ENCODE results near the gene STOX2. TPM values are rescaled to one million over a fixed set of nuclear protein-coding genes. Genes with fewer than 3 reads are reported as not detected.

The STOX2 gene
- total RNA-seq, 1 donor from 2014 or later, result 4.4 TPM

DNA sequence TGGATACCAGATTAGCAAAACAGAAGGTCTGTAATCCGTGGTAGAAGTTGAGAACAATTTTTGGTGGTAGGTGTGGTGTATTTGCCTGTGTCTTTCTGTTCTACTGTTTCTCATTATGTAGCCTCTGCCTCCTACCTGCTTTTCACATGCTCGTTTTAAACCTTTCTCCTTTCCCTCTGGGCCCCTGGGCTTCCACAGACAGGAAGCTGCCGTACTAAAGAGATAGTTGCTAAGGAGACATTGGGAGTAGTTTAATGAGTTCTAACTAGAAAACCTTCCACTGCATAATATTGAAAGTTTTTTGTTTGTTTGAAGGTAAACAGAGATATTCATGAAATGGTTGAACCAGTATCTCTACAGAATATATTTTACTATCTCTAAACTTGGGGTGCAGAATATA is 107.8 kb downstream of the STOX2 start:
- Histone ChIP-seq H3K27me3 (ENCODE audit: control insufficient read depth, insufficient read depth, low read length) (no peaks in the 10 kb centered on the region), H3K36me3 (ENCODE audit: control insufficient read depth, insufficient read depth, low read length) (no peaks in the 10 kb centered on the region), H3K4me3 (ENCODE audit: low read depth, low read length) (no peak overlapping the region)
- TF ChIP-seq, protein P1, sequence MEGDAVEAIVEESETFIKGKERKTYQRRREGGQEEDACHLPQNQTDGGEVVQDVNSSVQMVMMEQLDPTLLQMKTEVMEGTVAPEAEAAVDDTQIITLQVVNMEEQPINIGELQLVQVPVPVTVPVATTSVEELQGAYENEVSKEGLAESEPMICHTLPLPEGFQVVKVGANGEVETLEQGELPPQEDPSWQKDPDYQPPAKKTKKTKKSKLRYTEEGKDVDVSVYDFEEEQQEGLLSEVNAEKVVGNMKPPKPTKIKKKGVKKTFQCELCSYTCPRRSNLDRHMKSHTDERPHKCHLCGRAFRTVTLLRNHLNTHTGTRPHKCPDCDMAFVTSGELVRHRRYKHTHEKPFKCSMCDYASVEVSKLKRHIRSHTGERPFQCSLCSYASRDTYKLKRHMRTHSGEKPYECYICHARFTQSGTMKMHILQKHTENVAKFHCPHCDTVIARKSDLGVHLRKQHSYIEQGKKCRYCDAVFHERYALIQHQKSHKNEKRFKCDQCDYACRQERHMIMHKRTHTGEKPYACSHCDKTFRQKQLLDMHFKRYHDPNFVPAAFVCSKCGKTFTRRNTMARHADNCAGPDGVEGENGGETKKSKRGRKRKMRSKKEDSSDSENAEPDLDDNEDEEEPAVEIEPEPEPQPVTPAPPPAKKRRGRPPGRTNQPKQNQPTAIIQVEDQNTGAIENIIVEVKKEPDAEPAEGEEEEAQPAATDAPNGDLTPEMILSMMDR (IDR thresholded peaks at IDR 0.05; ENCODE audit: insufficient read depth, low read length, poor library complexity, severe bottlenecking), result no peak
- no peak for DNase-seq (ENCODE audit: low read depth)

DNA sequence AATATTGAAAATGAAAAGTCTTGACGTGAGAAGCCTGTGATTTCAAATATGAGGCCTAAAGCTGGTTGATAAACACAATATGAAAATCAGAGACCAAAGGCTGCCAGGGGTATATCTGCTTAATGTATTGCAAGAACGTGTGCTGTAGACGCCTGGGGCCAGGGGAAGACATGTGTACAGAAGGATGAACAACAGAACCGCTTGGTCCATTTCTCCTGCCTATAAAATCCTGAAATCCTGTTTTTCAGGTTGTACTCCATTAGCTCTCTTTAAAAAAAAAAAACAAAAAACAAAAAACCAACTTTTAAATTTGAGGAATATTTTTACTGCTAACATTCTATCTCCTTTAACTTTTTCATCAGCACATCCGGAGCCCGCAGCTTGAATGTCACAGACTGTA is 109.2 kb downstream of the STOX2 start:
- Histone ChIP-seq H3K36me3 (ENCODE audit: control insufficient read depth, insufficient read depth, low read length) (no peaks in the 10 kb centered on the region), H3K4me3 (ENCODE audit: low read depth, low read length) (no peak overlapping the region), H3K27me3 (ENCODE audit: control insufficient read depth, insufficient read depth, low read length) (no peaks in the 10 kb centered on the region)
- TF ChIP-seq, protein P1 (IDR thresholded peaks at IDR 0.05; ENCODE audit: insufficient read depth, low read length, poor library complexity, severe bottlenecking), result no peak
- DNase-seq (ENCODE audit: low read depth), result no peak

DNA sequence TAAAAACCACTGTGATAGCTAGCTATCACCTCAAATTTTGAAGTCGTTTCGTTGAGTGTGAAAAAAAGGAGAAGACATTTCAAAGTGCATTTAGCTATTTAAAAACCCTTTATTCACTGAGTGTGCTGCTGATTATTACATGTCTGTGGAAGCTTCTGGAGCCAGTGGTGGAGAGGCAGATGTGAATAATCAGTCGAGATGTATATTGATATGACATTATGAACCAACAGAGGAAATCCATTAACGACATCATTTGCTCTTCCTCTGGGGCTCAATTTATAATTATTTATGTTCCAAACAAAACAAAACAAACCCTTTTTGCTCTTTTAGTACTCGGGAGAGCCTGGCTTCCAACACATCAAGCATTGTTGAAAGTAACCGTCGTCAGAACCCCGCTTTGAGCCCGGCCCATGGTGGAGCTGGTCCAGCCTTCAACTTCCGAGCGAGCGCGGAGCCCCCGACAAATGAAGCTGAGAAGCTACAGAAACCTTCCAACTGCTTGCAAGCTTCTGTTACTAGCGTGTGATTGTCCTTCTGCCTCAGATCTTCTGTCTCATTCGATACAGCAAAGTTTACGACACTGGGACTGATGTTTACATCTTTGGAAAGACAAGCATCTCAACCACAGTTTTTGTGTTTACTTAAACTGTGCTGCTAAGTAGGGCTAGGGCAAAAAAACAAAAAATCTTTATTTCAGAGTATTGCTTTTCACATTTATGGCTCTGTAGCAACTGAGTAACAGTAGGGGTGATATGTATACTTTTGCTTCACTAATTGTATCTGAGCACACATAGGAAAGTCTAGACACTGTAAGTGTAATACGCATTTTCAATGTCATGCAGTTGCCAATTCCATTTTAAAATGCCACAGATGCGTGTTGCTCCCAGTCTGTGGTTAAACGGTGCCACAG is 111.9 kb downstream of the STOX2 start:
- Histone ChIP-seq H3K4me3 (ENCODE audit: low read depth, low read length) (no peak overlapping the region), H3K36me3 (ENCODE audit: control insufficient read depth, insufficient read depth, low read length) (no peaks in the 10 kb centered on the region), H3K27me3 (ENCODE audit: control insufficient read depth, insufficient read depth, low read length) (no peaks in the 10 kb centered on the region)
- TF ChIP-seq, protein P1 (IDR thresholded peaks at IDR 0.05; ENCODE audit: insufficient read depth, low read length, poor library complexity, severe bottlenecking), result no peak
- no peak for DNase-seq (ENCODE audit: low read depth)

DNA sequence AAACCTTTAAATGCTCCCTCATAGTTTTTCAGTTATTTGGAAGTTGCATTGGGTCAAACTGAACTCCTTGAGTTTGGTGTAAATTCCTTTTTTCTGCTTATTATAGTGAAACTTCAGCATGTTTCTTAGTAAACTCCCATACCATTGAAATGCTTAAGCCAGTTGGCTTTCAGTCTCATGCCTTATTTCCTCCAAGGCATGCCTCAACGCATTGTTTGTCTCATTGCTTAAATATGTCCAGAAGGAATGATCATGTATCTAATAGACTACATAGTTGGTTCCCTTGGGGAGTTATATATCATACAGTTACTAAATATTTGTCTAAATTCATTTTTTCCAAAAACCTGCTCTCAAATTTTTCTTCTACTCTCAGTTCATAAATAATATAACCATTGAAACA is 114.0 kb downstream of the STOX2 start:
- H3K4me3 ChIP-seq (ENCODE audit: low read depth, low read length), result no peak overlapping the region
- TF ChIP-seq, protein P1 (IDR thresholded peaks at IDR 0.05; ENCODE audit: insufficient read depth, low read length, poor library complexity, severe bottlenecking), result no peak
- no peak for DNase-seq (ENCODE audit: low read depth)

DNA sequence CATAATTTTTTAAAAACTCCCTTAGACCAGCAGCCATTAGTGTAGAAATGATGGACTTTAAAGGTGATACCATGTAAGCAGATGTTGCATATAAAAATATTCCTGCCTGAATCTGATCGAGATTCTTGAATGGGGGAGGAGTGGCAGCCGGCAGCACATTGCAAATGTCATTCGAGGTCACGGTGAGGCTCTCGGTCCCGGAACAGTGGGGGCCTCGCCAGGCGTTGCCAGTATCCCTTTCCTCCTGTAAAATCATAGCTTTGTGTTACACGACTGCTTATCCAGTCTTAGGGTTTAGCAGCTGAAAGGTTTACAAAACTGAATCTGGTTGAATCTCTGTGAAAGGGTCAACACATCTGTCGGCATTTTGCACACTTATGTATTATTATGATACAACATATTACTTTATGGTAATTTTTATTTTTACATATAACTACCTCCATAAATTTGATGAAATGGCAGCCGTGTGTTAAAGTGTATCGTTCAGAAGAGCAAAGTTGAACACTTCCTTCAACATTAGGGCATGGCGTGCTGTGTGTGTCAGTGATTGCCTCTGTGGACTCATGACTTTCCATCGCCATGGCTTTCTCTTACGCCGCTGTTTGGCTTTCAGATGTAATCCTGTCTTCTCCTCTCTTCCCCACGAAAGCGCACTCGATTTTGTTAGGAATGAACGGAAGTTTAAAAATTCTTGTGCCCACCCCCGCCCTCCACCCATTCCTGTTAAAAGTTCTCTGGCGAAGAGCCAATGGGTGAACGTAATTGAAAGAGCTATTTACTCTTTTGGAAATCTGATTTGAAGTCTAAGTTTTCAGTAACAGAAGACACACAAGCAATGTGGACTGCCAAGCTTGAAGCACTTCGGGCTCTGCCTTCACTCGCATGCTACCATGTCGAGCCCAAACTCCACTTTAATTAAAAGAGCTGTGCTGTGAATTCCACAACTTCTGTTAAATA is 114.8 kb downstream of the STOX2 start:
- TF ChIP-seq, protein P1 (IDR thresholded peaks at IDR 0.05; ENCODE audit: insufficient read depth, low read length, poor library complexity, severe bottlenecking), result no peak
- Histone ChIP-seq H3K27me3 (ENCODE audit: control insufficient read depth, insufficient read depth, low read length) (no peaks in the 10 kb centered on the region), H3K4me3 (ENCODE audit: low read depth, low read length) (no peak overlapping the region), H3K36me3 (ENCODE audit: control insufficient read depth, insufficient read depth, low read length) (no peaks in the 10 kb centered on the region)
- DNase-seq (ENCODE audit: low read depth), result no peak

More for the DNA sequence above, 114.0 kb downstream of the STOX2 start:
- Histone ChIP-seq H3K27me3 (ENCODE audit: control insufficient read depth, insufficient read depth, low read length) (no peaks in the 10 kb centered on the region), H3K36me3 (ENCODE audit: control insufficient read depth, insufficient read depth, low read length) (no peaks in the 10 kb centered on the region)
